SK-N-SH (cell line): ENCODE data around the gene GID4.

Experiments used
- CHD2 ChIP-seq: fragments of 150-350 bp; IDR thresholded peaks from 2 replicates; pipeline ENCODE4 v1.6.1; 2018; ENCODE audit warnings: low read length; ENCODE audit not compliant: partially characterized antibody
- SMC3 ChIP-seq: IDR thresholded peaks from 2 replicates; pipeline ENCODE4 v1.6.1; 2012; ENCODE audit warnings: low read depth, low read length, improper control_type of control experiment
- TAF1 ChIP-seq: IDR thresholded peaks from 2 replicates; pipeline ENCODE4 v1.6.1; 2012; ENCODE audit warnings: low read depth, mild to moderate bottlenecking, low read length, moderate library complexity, borderline replicate concordance
- YY1 ChIP-seq: IDR thresholded peaks from 2 replicates; pipeline ENCODE4 v1.4.0; 2012; ENCODE audit warnings: low read depth, mild to moderate bottlenecking
- TF ChIP-seq, protein P1 (sequence below): fragments of 200-600 bp; sonication (generic); IDR thresholded peaks from 2 replicates; pipeline ENCODE4 v1.6.1; 2017; ENCODE audit warnings: antibody characterized with exemption, mild to moderate bottlenecking, moderate library complexity
- TF ChIP-seq, protein P2 (sequence below): IDR thresholded peaks from 2 replicates; pipeline ENCODE4 v1.4.0; 2012; ENCODE audit warnings: low read depth
- TF ChIP-seq, protein P3 (sequence below): fragments of 150-350 bp; IDR thresholded peaks from 2 replicates; pipeline ENCODE4 v1.6.1; 2016; ENCODE audit warnings: mild to moderate bottlenecking, low read depth, low read length

DNA sequence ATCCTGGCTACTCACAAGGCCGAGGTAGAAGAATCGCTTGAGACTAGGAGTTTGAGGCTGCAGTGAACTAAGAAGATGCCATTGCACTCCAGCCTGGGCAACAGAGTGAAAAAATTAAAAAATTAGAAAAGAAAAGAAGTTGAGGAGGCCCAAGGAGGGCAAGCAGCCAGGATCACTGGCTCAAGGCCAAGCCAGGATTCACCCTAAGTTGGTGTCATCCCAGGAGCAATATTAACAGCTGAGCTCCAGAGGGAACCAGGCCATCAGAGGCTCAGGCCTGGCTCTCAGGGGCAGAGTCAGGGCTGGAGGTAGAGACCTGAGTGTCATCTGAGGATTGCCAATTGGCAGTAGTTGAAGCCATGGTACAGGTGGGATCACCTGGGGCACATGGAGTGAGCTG is 45.8 kb upstream of the GID4 start:
- TF ChIP-seq, protein P1, sequence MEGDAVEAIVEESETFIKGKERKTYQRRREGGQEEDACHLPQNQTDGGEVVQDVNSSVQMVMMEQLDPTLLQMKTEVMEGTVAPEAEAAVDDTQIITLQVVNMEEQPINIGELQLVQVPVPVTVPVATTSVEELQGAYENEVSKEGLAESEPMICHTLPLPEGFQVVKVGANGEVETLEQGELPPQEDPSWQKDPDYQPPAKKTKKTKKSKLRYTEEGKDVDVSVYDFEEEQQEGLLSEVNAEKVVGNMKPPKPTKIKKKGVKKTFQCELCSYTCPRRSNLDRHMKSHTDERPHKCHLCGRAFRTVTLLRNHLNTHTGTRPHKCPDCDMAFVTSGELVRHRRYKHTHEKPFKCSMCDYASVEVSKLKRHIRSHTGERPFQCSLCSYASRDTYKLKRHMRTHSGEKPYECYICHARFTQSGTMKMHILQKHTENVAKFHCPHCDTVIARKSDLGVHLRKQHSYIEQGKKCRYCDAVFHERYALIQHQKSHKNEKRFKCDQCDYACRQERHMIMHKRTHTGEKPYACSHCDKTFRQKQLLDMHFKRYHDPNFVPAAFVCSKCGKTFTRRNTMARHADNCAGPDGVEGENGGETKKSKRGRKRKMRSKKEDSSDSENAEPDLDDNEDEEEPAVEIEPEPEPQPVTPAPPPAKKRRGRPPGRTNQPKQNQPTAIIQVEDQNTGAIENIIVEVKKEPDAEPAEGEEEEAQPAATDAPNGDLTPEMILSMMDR = no peak
- TF ChIP-seq TAF1 (no peak), CHD2 (no peak), YY1 (no peak), SMC3 (no peak)
- TF ChIP-seq, protein P2, sequence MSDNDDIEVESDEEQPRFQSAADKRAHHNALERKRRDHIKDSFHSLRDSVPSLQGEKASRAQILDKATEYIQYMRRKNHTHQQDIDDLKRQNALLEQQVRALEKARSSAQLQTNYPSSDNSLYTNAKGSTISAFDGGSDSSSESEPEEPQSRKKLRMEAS = no peak
- TF ChIP-seq, protein P3, sequence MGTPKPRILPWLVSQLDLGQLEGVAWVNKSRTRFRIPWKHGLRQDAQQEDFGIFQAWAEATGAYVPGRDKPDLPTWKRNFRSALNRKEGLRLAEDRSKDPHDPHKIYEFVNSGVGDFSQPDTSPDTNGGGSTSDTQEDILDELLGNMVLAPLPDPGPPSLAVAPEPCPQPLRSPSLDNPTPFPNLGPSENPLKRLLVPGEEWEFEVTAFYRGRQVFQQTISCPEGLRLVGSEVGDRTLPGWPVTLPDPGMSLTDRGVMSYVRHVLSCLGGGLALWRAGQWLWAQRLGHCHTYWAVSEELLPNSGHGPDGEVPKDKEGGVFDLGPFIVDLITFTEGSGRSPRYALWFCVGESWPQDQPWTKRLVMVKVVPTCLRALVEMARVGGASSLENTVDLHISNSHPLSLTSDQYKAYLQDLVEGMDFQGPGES = no peak
